Right ventricle myocardium inferior (tissue), 1 donor: Measurements from ENCODE around the gene SPPL3. TPM values are rescaled to one million over a fixed set of nuclear protein-coding genes. Genes with fewer than 3 reads are reported as not detected.
"Not testable (repeated sequence)": the region's sequence is repeated elsewhere in the genome, so short reads cannot be mapped to it uniquely, and the experiment has no call there.

Experiments used
- ATAC-seq: fragments of 200-7000 bp; cut with Tn5 transposase; one replicate; pipeline ENCODE4 v1.9.1; 2020; ENCODE audit warnings: mild to moderate bottlenecking, moderate library complexity
- DNase-seq: peaks from one replicate; pipeline ENCODE4 v3.0.0; 2021; ENCODE audit errors: missing footprints
- intact Hi-C: fragments of 100-400 bp; cut with DNase I; formaldehyde crosslinking; loops from one replicate; pipeline ENCODE4 v1.11.0; 2022
- total RNA-seq: library from RNA; stranded (reverse); fragmentation: NEBNext Ultra II Directional; extraction: Animal tissue kit (Norgen Biotek cat#: 25700); gene quantifications from one replicate; pipeline ENCODE4 v1.2.1, GENCODE V29; 2021
- donor health status: DM: no; HTN: yes; CAD: no; lungs with severe emphysema.

SPPL3 gene
- total RNA-seq, 1 donor from 2014 or later: 30.4 TPM

- no peak for ATAC-seq
- intact Hi-C loops: no loop called here
- no peak for DNase-seq
These were observed 159.2 kb downstream of the SPPL3 start for GRCh38 chr12:120744922-120745493.

- intact Hi-C loops: no loop called here
These were observed 162.4 kb downstream of the SPPL3 start for GRCh38 chr12:120741476-120742421.

GRCh38 chr12:120740871-120741270 lies 163.3 kb downstream of the SPPL3 start:
- DNase-seq: no peak
- ATAC-seq: no peak
- intact Hi-C loops: no loop called here

More at GRCh38 chr12:120741476-120742421, 162.4 kb downstream of the SPPL3 start:
- DNase-seq: no peak
- ATAC-seq: peak; percentile 56

- DNase-seq (no peak), ATAC-seq (no peak)
- intact Hi-C loops: no loop called here
These were observed 164.1 kb downstream of the SPPL3 start for GRCh38 chr12:120739821-120740613.

GRCh38 chr12:120739031-120739762 lies 165.0 kb downstream of the SPPL3 start:
- DNase-seq: no peak
- no peak for ATAC-seq
- intact Hi-C loops: no loop called here

- intact Hi-C loops: no loop called here
- no peak for ATAC-seq
- DNase-seq: no peak
These were observed 165.7 kb downstream of the SPPL3 start for GRCh38 chr12:120738252-120739030.

GRCh38 chr12:120737557-120738251 lies 166.5 kb downstream of the SPPL3 start:
- DNase-seq (no peak), ATAC-seq (no peak)
- intact Hi-C loops: no loop called here

GRCh38 chr12:120736404-120737331 lies 167.5 kb downstream of the SPPL3 start:
- DNase-seq: no peak
- no peak for ATAC-seq
- intact Hi-C loops: no loop called here

GRCh38 chr12:120735181-120735580 lies 169.0 kb downstream of the SPPL3 start:
- intact Hi-C loops: no loop called here
- DNase-seq: no peak
- ATAC-seq: no peak

- intact Hi-C loops: no loop called here
- no peak for DNase-seq
- ATAC-seq: no peak
These were observed 169.9 kb downstream of the SPPL3 start for GRCh38 chr12:120734210-120734609.

- DNase-seq: no peak
- intact Hi-C loops: no loop called here
- ATAC-seq: no peak
These were observed 170.6 kb downstream of the SPPL3 start for GRCh38 chr12:120733574-120733973.

GRCh38 chr12:120732198-120732597 lies 172.0 kb downstream of the SPPL3 start:
- intact Hi-C loops, DNase-seq, ATAC-seq: not testable (repeated sequence)

- intact Hi-C loops: no loop called here
- ATAC-seq: no peak
- DNase-seq: no peak
These were observed 177.2 kb downstream of the SPPL3 start for GRCh38 chr12:120726961-120727360.

GRCh38 chr12:120726510-120726793 lies 177.7 kb downstream of the SPPL3 start:
- DNase-seq: no peak
- intact Hi-C loops: no loop called here
- no peak for ATAC-seq

GRCh38 chr12:120725659-120726509 lies 178.3 kb downstream of the SPPL3 start, which contains the start of gene ACADS:
ACADS (plus strand) TSS chr12:120725826; CDS start chr12:120725886, 60 bp downstream.
- intact Hi-C loops: no loop called here
- ATAC-seq (peak; percentile 99), DNase-seq (peak; percentile 96)
